Measurements from ENCODE around the gene BACH1.
A peak's percentile ranks its signal among the peaks of the same experiment; 100 is the strongest.

BACH1 gene

DNA sequence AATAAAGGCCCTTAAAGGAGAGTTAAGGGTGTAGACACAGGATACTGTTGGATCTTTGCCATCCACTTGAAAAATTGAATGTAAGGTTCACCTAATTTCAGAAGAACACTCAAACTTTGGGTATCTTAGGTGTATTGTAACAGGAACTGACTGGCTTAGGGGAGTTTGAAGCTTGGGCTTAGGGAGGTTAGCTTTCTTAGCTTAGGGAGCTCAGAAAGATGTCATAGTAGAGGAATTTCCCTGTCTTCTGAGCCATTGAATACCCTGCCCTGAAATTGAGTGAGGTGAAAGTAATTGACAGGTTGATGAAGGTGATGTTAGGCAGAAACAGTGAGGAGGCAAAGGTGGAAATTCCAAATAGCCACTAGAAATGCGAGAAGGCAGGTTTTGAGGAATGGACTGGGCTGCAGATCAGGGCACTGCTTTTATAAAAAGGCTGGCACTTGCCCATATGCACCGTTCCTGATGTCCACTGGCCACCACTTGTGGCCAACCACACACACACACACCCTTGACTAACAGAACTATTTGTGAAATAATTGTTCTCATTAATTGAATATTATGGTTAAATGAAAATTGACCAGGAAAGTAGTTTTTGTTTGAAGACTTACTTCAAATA is 16.5 kb downstream of the BACH1 start:
- DNase-seq (ENCODE audit: low read depth in 3 of 3) = no peak

DNA sequence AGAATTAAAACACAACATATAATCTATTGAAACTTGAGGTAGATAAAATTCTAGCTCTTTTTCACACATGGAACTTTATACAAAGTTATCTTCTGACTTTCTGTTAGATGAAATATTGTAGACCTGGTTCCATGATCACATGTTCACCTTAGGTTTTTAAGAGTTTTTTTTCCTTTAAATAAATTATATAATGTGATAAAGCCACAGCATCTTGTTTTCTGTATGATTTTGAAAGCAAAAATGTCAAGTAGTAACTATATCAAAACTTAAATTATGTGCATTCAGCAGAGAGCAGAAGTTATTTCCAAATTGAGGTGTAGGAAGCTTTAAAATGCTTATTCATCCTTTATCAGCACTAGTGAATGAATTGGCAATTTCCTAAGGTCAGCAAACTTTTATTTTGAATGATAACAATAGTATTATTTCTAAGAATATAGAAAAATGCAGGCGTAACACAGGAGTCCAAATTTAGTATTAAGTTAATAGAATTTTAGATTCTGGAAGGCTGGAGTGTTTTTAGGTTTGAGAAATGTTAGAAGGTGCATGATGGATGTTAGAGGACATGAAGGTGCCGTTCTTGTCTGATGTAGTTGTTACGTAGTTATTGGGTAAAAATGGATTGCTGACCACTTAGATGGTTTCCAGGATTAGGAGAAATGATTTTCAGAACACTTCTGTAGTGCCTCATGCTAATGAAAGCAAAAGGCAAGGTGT is 17.5 kb downstream of the BACH1 start:
- no peak for DNase-seq (ENCODE audit: low read depth in 3 of 3)

DNA sequence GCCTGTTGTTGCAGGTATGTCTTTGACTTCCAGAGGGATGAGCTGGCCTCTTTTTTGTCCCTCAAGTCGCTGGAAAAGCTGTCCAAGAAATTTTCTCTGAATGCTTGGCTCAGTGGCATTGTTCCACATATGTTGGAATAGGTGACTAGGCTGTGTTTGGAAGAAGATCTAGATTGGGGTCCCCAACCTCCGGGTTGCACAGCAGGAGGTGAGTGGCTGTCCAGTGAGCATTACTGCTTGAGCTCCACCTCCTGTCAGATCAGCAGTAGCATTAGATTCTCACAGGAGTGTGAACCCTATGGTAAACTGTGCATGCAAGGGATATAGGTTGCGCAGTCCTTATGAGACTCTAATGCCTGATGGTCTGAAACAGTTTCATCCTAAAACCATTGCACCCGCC is 18.1 kb downstream of the BACH1 start:
- no peak for DNase-seq (ENCODE audit: low read depth in 3 of 3)

DNA sequence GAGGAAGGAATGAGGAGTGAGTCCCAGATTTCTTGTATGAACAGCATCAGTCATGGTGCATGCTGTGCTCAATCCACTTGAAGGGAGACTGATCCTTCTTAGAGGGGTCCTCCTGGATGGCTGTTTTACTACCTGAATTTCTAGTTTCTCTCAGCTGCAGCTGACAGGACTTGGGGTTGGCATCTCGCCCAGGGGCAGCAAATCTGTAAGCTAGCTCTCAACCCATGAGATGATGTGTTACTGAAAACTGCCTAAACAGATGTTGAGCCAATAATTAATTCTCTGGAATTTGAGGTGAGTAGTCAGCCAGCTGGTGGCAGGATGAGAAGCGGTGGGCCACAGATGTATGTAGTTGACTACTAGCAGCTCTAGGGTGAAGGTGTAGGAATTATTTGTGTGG is 19.6 kb downstream of the BACH1 start:
- no peak for DNase-seq (ENCODE audit: low read depth in 3 of 3)

DNA sequence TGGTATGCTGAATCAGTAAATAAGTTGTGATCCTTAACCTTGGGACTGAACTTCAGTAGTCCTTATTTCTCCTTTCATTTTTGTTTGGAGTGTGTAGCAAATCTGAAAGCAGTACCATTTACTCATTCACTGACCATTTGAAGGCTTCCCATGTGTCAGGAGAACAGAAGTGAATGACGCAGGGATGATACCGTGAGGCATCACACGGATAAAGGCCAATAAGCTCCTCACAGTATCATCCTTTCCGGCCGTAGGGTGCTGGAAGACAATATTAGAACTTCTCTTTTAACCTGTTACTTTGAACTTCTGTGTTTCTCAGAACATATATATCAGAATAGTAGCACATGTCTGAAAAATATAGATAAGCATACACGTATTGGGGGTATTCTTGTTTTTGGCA is 21.3 kb downstream of the BACH1 start:
- no peak for DNase-seq (ENCODE audit: low read depth in 3 of 3)

DNA sequence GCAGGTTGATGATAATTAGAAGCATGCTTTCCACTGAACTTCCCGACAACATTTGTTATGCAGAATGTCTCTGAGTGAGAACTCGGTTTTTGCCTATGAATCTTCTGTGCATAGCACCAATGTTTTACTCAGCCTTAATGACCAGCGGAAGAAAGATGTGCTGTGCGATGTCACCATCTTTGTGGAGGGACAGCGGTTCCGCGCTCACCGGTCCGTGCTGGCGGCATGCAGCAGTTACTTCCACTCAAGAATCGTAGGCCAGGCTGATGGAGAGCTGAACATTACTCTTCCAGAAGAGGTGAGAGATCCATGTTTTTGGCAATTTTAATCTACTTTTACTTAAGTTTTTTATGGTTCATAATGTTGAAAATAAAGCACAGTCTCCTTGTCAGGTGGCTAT is 22.5 kb downstream of the BACH1 start:
- DNase-seq (ENCODE audit: low read depth in 3 of 3) = no peak

DNA sequence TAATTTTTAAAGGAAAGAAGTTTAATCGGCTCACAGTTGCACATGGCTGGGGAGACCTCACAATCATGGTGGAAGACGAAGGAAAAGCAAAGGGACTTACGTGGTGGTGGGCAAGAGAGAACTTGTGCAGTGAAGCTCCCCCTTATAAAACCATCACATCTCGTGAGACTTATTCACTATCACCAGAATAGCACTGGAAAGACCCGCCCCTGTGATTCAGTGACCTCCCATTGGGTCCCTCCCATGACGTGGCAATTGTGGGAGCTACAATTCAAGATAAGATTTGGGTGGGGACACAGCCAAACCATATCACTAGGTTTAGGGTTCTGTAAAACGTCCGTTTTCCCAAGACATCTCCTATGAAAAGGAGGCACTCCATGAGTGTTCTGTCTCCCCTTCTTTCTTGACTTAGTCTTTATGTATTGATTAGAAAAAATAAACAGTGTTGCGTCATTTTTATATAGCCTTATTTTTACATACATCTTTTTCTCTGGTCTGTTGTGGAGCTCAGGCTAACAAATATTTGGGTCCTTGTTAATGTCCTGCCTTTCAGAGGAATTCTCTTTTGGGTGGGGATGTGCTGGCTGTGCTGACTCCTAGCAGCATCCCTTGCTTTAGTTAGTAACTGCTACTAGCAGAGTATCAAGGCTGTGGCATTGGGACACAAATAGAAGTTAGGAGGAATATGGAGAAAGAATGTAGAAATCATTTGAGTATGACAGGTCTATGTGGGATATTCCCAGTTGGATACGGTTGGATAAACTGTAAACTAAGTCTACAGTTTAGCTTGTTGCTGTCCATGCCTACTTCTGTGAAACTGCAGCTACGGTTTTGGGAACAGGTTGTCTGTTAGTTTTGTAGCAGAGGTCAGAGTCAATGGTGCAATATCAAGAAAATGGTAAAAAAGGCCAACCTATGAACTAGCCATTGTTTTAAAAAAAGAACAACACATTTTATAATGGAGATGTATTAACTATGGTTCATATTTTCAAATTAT is 23.5 kb downstream of the BACH1 start:
- no peak for DNase-seq (ENCODE audit: low read depth in 3 of 3)

DNA sequence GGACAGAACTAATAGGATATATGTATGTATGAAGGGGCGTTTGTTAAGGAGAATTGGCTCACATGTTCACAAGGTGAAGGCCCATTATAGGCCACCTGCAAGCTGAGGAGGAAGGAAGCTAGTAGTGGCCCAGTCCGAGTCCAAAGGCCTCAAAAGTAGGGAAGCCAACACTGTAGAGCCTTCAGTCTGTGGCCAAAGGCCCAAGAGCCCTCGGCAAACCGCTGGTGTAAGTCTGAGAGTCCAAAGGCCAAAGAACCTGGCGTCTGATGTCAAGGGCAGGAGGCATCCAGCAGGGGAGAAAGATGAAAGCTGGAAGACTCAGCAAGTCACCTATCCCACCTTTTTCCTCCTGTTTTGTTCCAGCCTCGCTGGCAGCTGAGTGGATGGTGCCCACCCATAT is 24.5 kb downstream of the BACH1 start:
- DNase-seq (ENCODE audit: low read depth in 3 of 3) = no peak

DNA sequence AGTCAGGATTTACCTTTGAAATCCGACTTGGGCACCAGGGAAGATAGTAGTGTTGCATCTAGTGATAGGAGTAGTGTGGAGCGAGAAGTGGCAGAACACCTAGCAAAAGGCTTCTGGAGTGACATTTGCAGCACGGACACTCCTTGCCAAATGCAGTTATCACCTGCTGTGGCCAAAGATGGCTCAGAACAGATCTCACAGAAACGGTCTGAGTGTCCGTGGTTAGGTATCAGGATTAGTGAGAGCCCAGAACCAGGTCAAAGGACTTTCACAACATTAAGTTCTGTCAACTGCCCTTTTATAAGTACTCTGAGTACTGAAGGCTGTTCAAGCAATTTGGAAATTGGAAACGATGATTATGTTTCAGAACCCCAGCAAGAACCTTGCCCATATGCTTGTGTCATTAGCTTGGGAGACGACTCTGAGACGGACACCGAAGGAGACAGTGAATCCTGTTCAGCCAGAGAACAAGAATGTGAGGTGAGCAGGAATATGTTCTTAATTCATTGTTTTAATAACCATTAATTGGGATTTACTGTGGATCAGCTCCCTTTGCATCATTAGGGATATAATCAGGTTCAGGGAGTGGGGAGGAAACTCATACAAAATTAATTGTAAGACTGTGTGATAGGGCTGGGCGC is 28.3 kb downstream of the BACH1 start:
- DNase-seq (ENCODE audit: low read depth in 3 of 3) = no peak

DNA sequence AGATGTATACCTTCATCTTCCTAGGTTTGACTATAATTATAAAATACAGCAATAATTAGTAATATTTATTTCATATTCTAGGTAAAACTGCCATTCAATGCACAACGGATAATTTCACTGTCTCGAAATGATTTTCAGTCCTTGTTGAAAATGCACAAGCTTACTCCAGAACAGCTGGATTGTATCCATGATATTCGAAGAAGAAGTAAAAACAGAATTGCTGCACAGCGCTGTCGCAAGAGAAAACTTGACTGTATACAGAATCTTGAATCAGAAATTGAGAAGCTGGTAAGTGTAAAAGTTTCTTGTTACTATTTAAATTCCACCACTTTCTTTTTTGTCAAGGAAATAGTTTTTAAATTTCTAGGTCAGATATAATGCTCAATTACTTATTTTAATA is 30.7 kb downstream of the BACH1 start:
- no peak for DNase-seq (ENCODE audit: low read depth in 3 of 3)

DNA sequence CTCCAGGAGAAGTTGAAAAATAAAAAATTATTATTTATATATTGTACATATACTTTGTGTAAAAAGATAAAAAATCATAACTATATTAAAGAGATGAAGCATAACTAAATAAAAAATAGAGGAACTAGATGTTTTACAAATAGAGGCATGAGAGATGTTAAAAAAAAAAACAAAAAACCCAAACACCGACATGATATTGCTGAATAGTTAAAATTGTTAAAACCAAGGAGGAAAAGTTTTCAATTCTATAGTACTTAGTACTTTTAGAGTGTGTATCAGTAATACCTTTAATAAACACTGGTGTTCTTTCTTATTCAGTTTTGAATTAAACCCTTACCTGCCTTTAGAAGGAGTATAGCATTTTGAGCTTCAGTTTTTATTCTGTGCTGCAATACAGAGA is 32.1 kb downstream of the BACH1 start:
- no peak for DNase-seq (ENCODE audit: low read depth in 3 of 3)

DNA sequence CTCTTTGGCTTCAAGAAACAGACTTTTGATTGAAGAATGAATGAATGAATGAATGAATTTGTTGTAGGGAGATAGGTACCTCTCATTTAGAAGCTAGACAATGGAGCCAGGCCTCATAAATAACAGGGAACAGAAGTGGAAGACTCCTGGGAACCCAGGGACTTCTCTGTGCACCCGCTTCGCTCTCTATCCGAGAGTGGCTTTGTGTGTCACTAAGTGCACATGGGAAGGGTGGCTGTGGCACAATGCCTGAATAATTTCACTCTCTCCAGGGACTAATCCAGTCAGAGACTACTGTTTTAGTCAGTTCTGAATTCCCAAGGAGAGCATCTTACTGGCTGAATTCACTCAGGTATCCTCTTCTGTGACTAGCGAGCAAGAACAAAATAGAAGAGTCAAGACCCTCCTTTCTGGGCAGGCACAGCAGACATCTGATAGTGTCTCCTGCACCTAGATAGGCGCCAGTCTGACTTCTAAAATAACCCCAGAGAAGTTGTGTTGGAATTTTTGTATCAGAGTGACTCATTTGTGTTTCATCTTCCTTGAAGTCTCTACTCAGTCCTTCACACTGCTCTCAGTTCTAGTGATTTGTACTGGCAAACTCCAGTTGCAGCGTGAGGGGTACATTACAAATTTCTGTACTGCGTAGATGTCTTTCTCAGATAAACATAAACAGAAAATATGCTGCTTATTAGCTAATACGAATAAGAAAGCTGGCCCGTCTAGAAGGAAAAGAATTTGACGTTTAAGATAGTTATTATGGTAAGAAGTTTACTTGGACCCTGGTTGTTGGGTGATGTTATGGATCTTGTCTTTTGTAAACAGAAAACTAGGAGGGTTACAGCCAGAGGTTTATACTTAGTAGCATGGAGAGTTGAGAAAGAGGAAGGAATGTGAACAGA is 34.0 kb downstream of the BACH1 start:
- DNase-seq (ENCODE audit: low read depth in 3 of 3) = no peak

DNA sequence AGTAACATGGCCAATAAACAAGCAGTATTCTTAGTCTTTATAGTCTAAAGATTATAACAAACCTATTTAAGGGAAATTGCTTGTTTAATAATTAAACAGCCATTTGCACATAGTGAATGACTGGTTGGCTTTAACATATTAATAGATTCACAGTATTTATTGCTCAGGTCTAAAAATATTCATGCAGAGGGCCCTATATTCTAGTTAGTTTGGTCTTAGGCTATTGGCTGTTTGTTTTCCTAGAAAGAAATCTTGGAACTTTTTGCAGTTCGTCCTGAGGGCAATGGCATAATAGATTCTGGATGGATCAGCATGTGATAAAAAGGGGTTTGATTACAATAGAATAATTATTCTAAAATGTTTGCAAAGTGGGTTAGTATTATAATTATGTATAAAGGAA is 34.7 kb downstream of the BACH1 start:
- no peak for DNase-seq (ENCODE audit: low read depth in 3 of 3)

DNA sequence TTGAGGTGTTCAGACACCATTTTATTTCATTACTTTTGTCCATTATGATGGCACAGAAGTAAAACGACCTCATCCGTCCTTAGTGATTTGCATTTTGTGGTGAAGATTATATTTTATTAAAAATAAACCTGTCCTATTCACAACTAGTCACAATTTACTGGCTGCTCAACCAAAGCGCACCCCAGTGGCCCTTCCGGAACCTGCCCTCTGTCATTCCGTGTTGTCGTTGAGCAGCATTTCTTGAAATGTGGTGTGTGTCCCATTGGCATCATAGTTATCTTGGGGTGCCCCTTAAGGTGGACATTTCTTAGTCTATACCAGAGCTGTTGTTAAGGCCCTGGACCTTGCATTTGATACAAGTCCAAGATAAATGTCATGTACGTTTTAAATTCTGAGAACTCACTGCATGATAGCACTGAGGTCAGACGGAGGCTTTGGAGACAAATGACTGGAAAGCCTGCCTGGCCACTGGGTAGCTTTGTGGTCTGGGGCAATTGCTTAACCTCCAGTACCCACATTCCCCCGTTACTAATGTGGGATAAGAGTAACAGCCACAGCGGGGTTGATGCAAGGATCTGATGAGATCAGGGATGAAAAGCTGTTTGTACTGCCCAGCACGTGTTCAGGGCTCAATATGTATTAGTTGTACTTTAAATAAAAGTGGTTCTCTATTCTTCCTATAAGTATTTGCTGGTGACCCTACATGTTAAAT is 36.2 kb downstream of the BACH1 start:
- DNase-seq (ENCODE audit: low read depth in 3 of 3) = no peak

DNA sequence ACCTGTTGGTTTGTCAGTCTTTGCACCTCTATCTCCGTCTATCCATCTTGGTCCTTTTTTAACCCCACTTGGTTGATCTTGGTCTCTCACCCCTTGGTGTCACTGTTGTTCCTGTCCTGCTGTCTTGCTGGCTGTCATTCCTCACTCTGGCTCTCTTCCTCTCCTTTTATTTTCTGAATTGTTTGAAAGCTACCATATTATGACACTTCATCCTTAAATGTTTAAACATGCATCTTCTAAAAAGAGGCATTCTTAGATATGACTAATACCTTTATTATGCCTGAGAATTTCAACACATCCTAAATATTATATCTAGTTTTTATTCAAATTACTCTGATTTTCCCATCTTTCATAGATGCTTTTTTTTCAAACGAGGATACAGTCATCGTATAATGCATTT is 37.0 kb downstream of the BACH1 start:
- DNase-seq (ENCODE audit: low read depth in 3 of 3) = no peak

DNA sequence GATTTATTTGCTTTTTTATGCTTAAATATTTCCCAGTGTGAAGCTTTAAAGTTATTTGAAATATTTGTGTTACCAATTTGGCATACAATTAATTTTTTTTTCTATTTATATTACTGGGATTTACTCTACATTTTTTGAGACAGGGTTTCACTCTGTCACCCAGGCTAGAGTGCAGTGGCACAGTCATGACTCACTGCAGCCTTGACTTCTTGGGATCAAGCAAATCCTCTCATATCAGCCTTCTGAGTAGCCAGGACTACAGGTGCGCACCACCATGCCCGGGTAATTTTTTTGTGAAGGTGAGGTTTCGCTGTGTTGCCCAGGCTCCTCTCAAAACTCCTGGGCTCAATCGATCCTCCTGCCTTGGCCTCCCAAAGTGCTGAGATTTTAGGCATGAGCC is 39.5 kb downstream of the BACH1 start:
- DNase-seq (ENCODE audit: low read depth in 3 of 3) = no peak

DNA sequence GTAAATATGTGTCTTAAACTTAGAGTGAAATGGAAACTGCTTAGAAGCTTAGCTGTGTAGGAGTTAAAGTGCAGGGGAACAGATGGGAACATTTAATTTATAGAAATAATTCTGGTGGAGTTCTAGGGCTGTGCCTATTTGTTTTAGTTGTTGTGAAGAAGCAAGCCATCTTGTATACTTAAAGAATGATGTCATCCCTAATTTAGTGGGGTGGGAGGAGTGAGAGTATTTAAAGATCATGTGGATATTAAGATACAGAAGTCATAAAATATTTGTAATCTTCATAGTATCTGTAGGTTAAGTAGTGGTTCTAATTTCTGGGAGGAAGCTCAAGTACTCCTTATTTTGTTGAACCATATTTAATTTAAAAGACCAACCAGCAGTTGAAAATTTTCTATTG is 41.5 kb downstream of the BACH1 start:
- DNase-seq (ENCODE audit: low read depth in 3 of 3) = no peak

DNA sequence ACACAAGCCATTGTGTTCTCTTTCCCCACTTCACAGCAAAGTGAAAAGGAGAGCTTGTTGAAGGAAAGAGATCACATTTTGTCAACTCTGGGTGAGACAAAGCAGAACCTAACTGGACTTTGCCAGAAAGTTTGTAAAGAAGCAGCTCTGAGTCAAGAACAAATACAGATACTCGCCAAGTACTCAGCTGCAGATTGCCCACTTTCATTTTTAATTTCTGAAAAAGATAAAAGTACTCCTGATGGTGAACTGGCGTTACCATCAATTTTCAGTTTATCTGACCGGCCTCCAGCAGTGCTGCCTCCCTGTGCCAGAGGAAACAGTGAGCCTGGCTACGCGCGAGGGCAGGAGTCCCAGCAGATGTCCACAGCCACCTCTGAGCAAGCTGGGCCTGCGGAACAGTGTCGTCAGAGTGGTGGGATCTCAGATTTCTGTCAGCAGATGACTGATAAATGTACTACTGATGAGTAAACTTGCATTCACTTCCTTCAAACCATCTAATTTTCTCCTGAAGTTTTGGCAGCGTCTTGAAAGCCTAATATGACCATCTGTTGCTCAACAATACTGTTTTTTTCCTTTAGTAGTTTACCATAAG is 43.7 kb downstream of the BACH1 start:
- peak in 2 of 3 experiments; percentile 25 to 67 for DNase-seq (ENCODE audit: low read depth in 3 of 3)

DNA sequence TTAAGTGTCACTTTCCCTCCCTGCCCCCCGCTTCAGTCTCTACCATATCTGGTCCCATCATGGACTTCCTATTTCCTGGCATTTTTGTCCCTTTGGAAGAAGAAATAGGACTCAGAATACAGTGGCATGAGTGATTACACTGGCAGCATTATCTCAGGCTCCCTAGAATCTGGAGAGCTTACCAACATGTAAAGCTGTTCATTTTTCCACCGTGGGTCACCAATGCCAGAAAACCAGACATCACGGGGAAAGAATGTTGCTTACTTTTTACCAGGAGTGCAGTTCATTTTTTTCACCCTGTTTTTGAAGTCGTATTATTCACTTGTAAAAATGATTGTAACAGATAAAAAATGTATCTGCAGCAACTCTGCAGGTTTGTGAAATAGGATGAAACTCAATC is 44.8 kb downstream of the BACH1 start:
- no peak for DNase-seq (ENCODE audit: low read depth in 3 of 3)

DNA sequence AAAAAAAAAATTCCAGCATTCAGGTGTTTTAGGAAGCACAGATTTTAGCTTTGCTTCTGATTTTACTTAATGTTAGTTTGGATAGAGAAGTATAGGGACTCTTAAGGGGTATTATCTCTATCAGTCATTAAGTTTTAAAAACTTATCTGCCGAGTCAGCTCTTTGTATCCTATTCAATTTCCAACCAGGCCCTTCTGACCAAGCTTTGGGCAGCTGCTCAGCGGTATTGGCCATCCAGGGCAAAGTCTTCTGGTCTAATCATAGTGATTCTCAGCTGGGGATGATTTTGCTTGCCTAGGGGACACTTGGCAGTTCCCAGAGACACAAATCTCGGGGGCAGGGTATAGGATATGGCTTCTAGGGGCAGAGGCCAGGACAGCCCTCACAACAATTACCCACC is 47.6 kb downstream of the BACH1 start:
- DNase-seq (ENCODE audit: low read depth in 3 of 3) = no peak
